NAMALWA (cell line): ENCODE results near the gene CTTN.
A peak's percentile ranks its signal among the peaks of the same experiment; 100 is the strongest.

Source experiments
- DNase-seq: peaks from one replicate; pipeline ENCODE4 v3.0.0-alpha.2; 2015; ENCODE audit warnings: low spot score

Gene CTTN

GRCh38 chr11:70477176-70477575, 78.8 kb downstream of the CTTN start:
- DNase-seq: no peak

DNA sequence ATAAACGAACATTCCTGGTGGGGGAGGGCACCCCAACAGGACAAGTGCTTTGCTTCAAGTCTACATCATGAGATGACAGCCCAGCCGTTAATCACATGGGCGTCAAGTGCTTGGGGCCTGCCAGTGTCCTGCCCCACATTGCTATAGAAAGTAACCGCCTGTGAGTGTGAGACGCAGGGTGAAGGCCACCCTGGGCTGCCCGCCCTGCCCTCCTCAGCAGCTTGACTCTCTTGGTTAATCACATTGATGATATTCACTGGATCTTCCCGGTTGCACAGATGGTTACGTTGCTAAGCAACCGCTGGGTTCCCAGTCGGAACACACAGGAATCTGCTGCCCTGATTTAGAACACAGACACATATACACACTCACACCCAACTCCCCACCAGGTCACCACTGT, 79.3 kb downstream of the CTTN start:
- no peak for DNase-seq

GRCh38 chr11:70478166-70478890, 80.0 kb downstream of the CTTN start:
- no peak for DNase-seq

DNA sequence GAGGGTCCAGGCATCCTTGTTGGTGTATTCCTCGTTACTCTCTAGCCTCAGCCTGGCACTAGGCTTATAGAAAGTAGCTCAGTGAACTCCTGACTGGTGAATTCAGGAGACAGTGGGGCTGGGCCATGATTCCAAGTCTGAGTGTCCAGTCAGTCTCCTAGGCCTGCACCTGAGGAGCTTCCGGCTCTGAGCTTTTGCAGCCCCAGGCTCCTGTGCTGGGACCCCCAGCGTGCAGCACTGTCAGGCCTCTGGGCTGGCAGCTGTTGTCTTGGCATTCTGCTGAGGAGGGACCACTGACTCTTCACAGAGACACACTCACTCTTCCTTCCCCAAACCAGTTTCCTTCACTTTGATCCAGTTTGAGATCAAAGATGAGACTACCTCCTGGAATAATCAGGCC, 82.4 kb downstream of the CTTN start:
- no peak for DNase-seq

- no peak for DNase-seq
Measured at GRCh38 chr11:70481625-70482528, 83.5 kb downstream of the CTTN start.

DNA sequence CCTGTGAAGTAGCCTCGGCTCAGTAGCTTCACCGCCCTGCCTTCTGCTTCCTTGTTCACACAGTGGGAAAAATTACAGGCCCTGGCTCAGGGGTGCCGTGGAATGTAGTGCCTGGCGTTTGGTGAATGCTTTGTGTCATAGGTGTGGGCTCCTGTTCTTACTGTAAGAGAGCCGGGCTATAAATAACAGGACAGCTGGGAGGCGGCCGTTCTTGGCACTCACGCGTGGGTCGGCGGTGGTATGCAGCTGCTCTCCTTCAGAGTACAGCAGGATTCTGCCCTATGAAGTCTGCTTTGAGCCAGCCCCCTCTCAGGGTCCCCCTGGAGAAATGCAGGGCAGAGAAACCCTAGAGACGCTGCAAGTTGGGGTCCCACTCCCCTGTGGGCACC, 84.2 kb downstream of the CTTN start:
- no peak for DNase-seq

DNA sequence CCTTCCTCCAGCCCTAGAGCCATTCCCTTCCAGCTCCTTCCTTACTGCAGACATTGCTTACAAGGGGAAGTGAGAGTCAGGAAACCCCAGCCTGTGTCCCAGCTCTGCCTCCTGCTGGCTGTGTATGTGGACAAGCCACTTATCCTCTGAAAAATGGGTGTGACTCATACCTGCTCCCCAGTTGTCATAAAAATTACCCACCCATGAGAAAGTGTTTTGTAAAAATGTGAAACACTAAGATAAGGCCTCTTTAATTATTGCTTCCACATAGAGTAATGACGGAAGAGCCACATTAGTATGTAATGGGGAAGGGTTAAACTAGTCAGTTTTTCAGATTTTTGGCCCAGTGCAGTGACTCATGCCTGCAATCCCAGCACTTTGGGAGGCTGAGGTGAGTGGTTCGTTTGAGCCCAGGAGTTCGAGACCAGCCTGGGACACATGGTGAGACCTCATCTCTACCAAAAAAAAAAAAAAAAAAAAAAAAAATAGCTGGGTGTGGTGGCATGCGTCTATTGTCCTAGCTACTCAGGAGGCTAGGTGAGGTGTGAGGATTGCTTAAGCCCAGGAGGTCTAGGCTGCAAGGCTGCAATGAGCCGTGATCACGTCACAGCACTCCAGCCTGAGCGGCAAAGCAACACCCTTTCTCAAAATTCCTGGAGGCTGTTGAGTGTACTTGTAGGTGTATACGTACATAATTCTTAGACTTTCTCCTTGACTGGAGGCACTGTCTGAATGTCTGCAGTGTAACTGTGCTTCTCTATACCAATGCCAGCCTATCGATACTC, 84.9 kb downstream of the CTTN start:
- DNase-seq: peak; percentile 23

GRCh38 chr11:70483917-70484316, 85.6 kb downstream of the CTTN start:
- DNase-seq: no peak

GRCh38 chr11:70485326-70486025, 87.1 kb downstream of the CTTN start:
- no peak for DNase-seq

- DNase-seq: no peak
Measured at GRCh38 chr11:70486026-70486415, 87.7 kb downstream of the CTTN start.
